GM10266 (cell line): ENCODE results near the gene PLAAT3.
"Not testable (repeated sequence)": the region's sequence is repeated elsewhere in the genome, so short reads cannot be mapped to it uniquely, and the experiment has no call there.

Experiments
- DNase-seq: peaks from one replicate; pipeline ENCODE4 v3.0.0; 2012; ENCODE audit errors: extremely low spot score
- TF ChIP-seq, protein P1 (sequence below): IDR thresholded peaks from 2 replicates; pipeline ENCODE4 v1.5.1; 2012; ENCODE audit warnings: mild to moderate bottlenecking, low read depth; ENCODE audit not compliant: control insufficient read depth, insufficient read depth; ENCODE audit errors: missing control alignments

Gene PLAAT3

DNA sequence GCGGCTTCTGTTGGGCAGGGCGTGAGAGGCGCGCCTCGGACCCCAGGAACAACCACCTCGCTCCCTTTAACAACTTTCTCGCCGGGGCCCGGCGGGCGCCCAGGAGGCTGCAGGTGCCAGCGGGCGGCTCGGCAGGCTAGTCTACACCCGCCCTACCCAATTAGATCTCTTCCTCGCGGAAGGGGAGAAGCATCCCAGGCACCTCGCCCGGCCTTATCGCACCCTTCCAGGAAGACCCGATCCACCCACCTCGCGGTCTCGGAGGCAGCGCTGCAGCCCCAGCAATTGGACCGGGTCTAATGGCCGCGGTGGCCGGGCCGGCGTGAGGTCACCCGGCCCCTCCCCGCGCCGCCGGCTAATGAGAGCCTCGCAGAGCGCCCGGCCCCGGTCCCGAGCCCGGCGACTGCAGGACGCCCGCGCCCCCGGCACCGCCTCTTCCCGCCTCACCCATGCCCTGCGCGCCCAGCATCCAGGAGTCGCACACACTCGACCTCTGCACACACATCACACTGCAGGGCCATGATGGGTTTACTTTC is at the start of gene PLAAT3:
PLAAT3 (minus strand) TSS at position 298 of the 536 bp plus-strand sequence. CDS start 419 bp downstream, outside the sequence.
- peak; percentile 49 for DNase-seq

DNA sequence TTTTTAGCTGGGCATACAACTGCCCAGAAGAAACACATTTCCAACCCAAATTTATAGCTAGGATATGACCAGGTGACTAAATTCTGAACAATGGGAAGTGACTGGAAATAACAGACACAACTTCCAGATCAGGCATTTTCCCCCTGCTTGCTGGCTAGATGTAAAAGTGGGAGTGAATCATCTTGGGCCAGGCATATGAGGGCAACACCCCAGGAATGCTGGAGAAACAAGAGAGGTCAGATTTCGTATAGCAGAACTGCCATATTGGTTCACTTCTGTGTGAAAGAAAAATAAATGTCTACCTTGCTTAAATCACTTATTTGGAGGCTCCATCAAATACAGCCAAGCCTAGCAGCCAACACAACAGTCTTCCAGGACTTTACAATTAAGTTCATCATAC is 49.6 kb upstream of the PLAAT3 start:
- TF ChIP-seq, protein P1, sequence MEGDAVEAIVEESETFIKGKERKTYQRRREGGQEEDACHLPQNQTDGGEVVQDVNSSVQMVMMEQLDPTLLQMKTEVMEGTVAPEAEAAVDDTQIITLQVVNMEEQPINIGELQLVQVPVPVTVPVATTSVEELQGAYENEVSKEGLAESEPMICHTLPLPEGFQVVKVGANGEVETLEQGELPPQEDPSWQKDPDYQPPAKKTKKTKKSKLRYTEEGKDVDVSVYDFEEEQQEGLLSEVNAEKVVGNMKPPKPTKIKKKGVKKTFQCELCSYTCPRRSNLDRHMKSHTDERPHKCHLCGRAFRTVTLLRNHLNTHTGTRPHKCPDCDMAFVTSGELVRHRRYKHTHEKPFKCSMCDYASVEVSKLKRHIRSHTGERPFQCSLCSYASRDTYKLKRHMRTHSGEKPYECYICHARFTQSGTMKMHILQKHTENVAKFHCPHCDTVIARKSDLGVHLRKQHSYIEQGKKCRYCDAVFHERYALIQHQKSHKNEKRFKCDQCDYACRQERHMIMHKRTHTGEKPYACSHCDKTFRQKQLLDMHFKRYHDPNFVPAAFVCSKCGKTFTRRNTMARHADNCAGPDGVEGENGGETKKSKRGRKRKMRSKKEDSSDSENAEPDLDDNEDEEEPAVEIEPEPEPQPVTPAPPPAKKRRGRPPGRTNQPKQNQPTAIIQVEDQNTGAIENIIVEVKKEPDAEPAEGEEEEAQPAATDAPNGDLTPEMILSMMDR: no peak
- DNase-seq: no peak

More for the DNA sequence above, at the start of gene PLAAT3:
- TF ChIP-seq, protein P1: no peak

DNA sequence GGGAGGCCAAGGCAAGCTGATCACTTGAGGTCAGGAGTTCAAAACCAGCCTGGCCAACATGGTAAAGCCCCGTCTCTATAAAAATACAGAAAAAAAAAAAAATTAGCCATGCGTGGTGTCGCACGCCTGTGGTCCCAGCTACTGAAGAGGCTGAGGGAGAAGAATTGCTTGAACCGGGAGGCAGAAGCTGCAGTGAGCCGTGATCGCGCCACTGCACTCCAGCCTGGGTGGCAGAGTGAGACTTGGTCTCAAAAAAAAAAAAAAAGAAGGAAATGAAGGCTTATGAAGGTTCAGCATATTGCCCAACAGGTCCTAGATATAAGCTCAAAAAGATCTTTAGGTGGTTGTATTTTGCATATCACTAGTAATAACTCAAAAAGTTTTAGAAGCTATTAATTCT is 46.7 kb upstream of the PLAAT3 start:
- no peak for DNase-seq
- TF ChIP-seq, protein P1: no peak

DNA sequence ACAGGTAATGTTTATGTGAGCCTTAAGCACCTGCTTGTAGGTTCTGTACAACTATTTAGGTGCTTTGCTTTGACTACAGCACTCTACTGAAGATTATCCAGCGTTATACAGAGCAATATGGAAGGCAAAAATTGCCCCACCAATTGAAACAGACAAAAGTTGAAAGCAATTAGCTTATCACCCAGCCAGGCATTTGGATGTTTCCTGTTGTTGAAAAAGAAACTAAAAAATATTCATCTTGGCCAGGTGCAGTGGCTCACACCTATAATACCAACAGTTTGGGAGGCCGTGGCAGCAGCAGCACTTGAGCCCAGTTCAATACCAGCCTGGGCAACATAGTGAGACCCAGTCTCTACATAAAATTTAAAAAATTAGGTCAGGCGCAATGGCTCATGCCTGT is 38.4 kb upstream of the PLAAT3 start:
- no peak for DNase-seq
- TF ChIP-seq, protein P1: no peak

DNA sequence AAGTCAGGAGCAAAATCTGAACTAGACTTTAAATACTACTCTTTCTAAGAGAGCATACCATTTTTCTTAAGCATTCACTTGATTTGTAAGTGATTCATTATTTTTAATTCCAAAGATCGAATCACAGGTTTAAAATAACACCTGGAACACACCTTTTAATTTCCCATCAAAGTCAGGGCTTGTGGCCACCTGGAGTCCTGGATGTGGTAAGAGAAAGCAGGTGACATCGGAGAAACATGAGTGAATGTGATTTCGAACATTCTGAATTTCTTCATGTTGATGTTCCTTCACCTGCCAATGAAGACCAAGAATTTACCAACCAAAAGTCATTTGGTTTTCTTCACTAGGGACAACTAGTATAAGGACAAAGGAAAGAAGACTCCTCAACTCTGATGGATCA is 29.0 kb upstream of the PLAAT3 start:
- TF ChIP-seq, protein P1: no peak
- no peak for DNase-seq

DNA sequence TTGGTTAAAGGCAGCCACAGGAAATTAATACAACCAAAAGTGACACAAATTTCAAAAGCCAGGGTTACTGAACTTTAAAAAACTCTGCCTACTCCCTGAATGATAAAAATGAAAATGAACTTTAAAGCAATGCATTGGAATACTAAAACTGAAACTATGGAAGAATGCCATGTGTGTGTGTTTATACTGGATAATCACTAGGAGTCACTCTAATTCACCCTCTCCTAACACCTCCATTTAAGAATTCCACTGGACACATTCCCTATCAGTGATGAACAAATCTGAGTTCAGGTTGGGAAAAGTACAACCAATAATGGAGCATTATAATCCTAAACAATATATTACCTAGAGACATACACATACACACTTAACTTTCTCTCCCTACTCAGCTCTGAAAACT is 27.5 kb upstream of the PLAAT3 start:
- no peak for DNase-seq
- TF ChIP-seq, protein P1: no peak

DNA sequence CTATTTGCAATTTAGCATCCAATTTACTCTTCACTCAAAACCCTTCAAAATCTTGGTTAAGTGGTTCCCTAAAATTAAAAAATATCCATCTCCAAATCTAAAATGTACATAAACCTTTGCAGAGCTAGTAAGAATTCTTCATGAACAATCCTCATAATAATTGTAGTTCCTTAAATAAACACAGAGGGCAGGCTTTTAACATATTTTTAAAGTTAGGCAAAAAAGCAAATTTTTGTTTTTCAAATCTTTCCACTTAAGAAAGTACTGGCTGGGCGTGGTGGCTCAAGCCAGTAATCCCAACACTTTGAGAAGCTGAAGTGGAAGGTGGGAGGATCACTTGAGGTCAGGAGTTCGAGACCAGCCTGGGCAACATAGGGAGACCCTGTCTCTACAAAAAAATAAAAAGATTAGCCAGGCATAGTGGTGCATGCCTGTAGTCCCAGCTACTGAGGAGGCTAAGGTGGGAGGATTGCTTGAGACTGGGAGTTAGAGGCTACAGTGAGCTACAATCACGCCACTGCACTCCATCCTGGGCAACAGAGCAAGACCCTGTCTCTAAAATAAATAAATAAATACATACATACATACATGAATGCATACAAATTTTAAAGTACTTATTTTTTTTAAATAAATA is 25.1 kb upstream of the PLAAT3 start:
- no peak for DNase-seq
- TF ChIP-seq, protein P1: peak; percentile 40

DNA sequence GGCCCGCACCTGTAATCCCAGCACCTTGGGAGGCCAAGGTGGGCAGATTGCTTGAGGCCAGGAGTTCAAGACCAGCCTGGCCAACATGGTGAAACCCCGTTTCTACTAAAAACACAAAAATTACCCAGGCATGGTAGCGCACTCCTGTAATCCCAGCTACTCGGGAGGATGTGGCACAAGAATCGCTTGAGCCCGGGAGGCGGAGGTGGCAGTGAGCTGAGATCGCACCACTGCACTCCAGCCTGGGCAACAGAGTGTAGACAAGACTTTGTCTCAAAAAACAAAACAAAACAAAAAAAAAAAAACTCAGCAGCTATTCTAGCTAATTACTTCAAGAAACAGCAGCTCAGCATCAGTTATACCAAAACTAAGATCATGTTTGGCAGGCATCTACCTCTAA is 24.2 kb upstream of the PLAAT3 start:
- DNase-seq: not testable (repeated sequence)
